ENCODE measurements around the gene EFNA5. TPM values are rescaled to one million over a fixed set of nuclear protein-coding genes. Genes with fewer than 3 reads are reported as not detected.

EFNA5 gene
- total and polyA plus RNA-seq, 2 of the 13 experiments (the other 11 are each of a cell fraction or from before 2014, with no cell fraction given), result not detected

DNA sequence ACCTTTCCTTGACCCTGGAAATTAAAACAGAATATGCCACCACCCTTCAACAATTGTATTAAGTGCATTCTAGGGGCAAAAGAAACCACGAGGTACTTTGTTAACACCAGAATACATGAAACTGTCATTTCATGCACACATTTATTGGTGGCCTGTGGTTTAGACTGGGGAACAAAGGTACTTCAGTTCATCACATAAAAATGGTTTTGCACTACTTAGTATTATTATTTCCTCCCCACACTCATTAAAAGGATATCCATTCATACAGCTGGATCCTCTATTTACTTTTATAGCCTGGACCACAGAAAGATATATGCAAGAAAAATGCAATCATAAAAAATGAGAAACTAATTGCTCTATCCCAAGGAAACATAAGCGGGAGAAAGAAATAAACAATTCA, 230.9 kb downstream of the EFNA5 start (continued):
- TF ChIP-seq, protein P1, sequence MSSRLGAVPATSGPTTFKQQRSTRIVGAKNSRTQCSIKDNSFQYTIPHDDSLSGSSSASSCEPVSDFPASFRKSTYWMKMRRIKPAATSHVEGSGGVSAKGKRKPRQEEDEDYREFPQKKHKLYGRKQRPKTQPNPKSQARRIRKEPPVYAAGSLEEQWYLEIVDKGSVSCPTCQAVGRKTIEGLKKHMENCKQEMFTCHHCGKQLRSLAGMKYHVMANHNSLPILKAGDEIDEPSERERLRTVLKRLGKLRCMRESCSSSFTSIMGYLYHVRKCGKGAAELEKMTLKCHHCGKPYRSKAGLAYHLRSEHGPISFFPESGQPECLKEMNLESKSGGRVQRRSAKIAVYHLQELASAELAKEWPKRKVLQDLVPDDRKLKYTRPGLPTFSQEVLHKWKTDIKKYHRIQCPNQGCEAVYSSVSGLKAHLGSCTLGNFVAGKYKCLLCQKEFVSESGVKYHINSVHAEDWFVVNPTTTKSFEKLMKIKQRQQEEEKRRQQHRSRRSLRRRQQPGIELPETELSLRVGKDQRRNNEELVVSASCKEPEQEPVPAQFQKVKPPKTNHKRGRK (CRISPR knock-in tag; IDR thresholded peaks at IDR 0.05), result no peak
- TF ChIP-seq, protein P2, sequence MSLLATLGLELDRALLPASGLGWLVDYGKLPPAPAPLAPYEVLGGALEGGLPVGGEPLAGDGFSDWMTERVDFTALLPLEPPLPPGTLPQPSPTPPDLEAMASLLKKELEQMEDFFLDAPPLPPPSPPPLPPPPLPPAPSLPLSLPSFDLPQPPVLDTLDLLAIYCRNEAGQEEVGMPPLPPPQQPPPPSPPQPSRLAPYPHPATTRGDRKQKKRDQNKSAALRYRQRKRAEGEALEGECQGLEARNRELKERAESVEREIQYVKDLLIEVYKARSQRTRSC (CRISPR knock-in tag; IDR thresholded peaks at IDR 0.05; ENCODE audit: low read depth), result no peak
- TF ChIP-seq ZNF841 (CRISPR knock-in tag; IDR thresholded peaks at IDR 0.05; ENCODE audit: borderline replicate concordance), result no peak

DNA sequence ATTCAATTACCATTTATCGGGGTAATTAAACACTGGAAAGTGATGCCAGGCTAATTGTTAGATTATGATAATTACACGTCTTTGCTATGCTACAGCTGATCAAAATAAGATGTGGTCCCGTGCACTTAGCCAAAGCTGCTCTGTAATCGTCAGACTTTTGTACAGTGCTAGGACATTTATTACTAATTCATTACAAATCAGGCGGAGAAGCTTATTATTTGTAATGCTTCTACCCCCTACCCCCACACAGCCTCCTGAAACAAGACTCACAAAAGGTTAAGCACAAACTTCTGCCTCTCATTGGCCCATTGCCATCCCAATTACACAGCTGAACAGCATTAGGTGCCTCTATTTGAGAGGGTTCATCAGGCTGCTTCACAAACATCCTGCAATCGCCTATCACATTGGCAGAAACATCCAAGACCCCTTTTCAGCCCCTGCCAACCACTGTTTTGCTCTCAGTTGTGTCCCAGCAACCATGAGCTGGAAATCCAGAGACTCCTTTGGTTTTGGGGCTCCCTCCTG, 232.7 kb downstream of the EFNA5 start:
- Histone ChIP-seq H3K36me3 (replicated peaks in 1 of 2; ENCODE audit: control insufficient read depth in 1 of 2, insufficient read depth in 2 of 2, low read length in 2 of 2) (no peaks in the 10 kb centered on the region), H3K27me3 (ENCODE audit: control insufficient read depth in 1 of 2, insufficient read depth in 2 of 2, low read length in 2 of 2) (no peaks in the 10 kb centered on the region), H3K9ac (ENCODE audit: insufficient read depth, low read depth, low read length) (no peak overlapping the region), H3K27ac (ENCODE audit: extremely low read length, insufficient read depth, low read length) (no peak overlapping the region), H3K4me2 (ENCODE audit: low read depth, low read length) (no peak overlapping the region), H2AFZ (ENCODE audit: low read length) (no peak overlapping the region), H3K9me3 (ENCODE audit: low read length) (no peaks in the 10 kb centered on the region), H3K4me1 (ENCODE audit: insufficient read depth, low read length) (no peaks in the 10 kb centered on the region), H3K79me2 (ENCODE audit: insufficient read depth, low read length) (no peaks in the 10 kb centered on the region), H3K4me3 (replicated peaks in 1 of 3; ENCODE audit: insufficient read depth in 1 of 3, low read depth in 2 of 3, low read length in 3 of 3) (no peak overlapping the region), H4K20me1 (ENCODE audit: insufficient read depth, low read length) (no peaks in the 10 kb centered on the region)
- intact Hi-C loops (cut with micrococcal nuclease; ENCODE audit: unreplicated experiment) (no loop called here), in situ Hi-C loops (cut with HindIII; ENCODE audit: extremely low pct_ligation_motif_present, low pct_unique_long_range_greater_than_20kb) (no loop called here)
- ATAC-seq, result no peak
- WGBS (ENCODE audit: low lambda C conversion rate), result 11% methylated on average over 6 of the region's 6 CpGs
- no TSS peak for BruUV-seq (replicated peaks)
- ChIA-PET CTCF (ENCODE audit: low intra/inter-chr PET ratio, low total read pairs) (no interaction called here), POLR2A (no interaction called here)
- no peak for FAIRE-seq
- DNase-seq (ENCODE audit: low spot score), result no peak
- TF ChIP-seq SAFB2 (CRISPR knock-in tag; IDR thresholded peaks at IDR 0.05; ENCODE audit: borderline replicate concordance, low read depth) (no peak), ZSCAN20 (CRISPR knock-in tag; IDR thresholded peaks at IDR 0.05; ENCODE audit: borderline replicate concordance) (no peak), PHF21A (CRISPR knock-in tag; IDR thresholded peaks at IDR 0.05) (no peak), ZFP41 (CRISPR knock-in tag; IDR thresholded peaks at IDR 0.05; ENCODE audit: borderline replicate concordance) (no peak), HHEX (CRISPR knock-in tag; IDR thresholded peaks at IDR 0.05) (no peak), NFYB (CRISPR knock-in tag; IDR thresholded peaks at IDR 0.05) (no peak), MTF1 (CRISPR knock-in tag; IDR thresholded peaks at IDR 0.05) (no peak), RNF2 (conservative IDR thresholded peaks at IDR 0.05; ENCODE audit: low read depth) (no peak)
- TF ChIP-seq, protein P3, sequence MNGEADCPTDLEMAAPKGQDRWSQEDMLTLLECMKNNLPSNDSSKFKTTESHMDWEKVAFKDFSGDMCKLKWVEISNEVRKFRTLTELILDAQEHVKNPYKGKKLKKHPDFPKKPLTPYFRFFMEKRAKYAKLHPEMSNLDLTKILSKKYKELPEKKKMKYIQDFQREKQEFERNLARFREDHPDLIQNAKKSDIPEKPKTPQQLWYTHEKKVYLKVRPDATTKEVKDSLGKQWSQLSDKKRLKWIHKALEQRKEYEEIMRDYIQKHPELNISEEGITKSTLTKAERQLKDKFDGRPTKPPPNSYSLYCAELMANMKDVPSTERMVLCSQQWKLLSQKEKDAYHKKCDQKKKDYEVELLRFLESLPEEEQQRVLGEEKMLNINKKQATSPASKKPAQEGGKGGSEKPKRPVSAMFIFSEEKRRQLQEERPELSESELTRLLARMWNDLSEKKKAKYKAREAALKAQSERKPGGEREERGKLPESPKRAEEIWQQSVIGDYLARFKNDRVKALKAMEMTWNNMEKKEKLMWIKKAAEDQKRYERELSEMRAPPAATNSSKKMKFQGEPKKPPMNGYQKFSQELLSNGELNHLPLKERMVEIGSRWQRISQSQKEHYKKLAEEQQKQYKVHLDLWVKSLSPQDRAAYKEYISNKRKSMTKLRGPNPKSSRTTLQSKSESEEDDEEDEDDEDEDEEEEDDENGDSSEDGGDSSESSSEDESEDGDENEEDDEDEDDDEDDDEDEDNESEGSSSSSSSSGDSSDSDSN (CRISPR knock-in tag; IDR thresholded peaks at IDR 0.05), result no peak
- TF ChIP-seq, protein P4, sequence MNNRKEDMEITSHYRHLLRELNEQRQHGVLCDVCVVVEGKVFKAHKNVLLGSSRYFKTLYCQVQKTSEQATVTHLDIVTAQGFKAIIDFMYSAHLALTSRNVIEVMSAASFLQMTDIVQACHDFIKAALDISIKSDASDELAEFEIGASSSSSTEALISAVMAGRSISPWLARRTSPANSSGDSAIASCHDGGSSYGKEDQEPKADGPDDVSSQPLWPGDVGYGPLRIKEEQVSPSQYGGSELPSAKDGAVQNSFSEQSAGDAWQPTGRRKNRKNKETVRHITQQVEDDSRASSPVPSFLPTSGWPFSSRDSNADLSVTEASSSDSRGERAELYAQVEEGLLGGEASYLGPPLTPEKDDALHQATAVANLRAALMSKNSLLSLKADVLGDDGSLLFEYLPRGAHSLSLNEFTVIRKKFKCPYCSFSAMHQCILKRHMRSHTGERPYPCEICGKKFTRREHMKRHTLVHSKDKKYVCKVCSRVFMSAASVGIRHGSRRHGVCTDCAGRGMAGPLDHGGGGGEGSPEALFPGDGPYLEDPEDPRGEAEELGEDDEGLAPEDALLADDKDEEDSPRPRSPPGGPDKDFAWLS (CRISPR knock-in tag; IDR thresholded peaks at IDR 0.05; ENCODE audit: borderline replicate concordance), result no peak
- TF ChIP-seq, protein P5, sequence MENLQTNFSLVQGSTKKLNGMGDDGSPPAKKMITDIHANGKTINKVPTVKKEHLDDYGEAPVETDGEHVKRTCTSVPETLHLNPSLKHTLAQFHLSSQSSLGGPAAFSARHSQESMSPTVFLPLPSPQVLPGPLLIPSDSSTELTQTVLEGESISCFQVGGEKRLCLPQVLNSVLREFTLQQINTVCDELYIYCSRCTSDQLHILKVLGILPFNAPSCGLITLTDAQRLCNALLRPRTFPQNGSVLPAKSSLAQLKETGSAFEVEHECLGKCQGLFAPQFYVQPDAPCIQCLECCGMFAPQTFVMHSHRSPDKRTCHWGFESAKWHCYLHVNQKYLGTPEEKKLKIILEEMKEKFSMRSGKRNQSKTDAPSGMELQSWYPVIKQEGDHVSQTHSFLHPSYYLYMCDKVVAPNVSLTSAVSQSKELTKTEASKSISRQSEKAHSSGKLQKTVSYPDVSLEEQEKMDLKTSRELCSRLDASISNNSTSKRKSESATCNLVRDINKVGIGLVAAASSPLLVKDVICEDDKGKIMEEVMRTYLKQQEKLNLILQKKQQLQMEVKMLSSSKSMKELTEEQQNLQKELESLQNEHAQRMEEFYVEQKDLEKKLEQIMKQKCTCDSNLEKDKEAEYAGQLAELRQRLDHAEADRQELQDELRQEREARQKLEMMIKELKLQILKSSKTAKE (CRISPR knock-in tag; IDR thresholded peaks at IDR 0.05; ENCODE audit: borderline replicate concordance), result no peak

Measured in HepG2 (cell line).